Body of pancreas (tissue), 4 donors: Measurements from ENCODE around the gene MYMX. TPM values are rescaled to one million over a fixed set of nuclear protein-coding genes. Genes with fewer than 3 reads are reported as not detected.

Experiments
- ATAC-seq: fragments of 150-250 bp; one replicate; pipeline ENCODE4 v1.9.1; 2016
- DNase-seq, 4 donors: peaks; one replicate each; pipeline ENCODE4 v3.0.0-alpha.2; 2019
- H3K27ac ChIP-seq, 4 donors: fragments of 200-600 bp; sonication (generic); 1 replicate in 3 of 4; 2 replicates in 1 of 4; pipeline versions ENCODE4 v1.5.1 to v1.6.1; 2016 to 2019; ENCODE audit warnings: mild to moderate bottlenecking in 1 of 4, mixed read lengths in 1 of 4, moderate library complexity in 1 of 4
- H3K27me3 ChIP-seq, 2 donors: fragments of 200-600 bp; sonication (generic); one replicate each; pipeline ENCODE4 v1.6.0; 2016; ENCODE audit warnings: mild to moderate bottlenecking in 1 of 2
- H3K36me3 ChIP-seq, 2 donors: fragments of 200-600 bp; sonication (generic); replicated peaks in 1 of 2; 2 replicates each; pipeline ENCODE4 v1.5.1; 2016; ENCODE audit warnings: low read depth in 2 of 2; ENCODE audit not compliant: insufficient read depth in 1 of 2
- H3K4me1 ChIP-seq: fragments of 200-600 bp; sonication (generic); one replicate; pipeline ENCODE4 v1.6.0; 2016
- H3K4me3 ChIP-seq, 2 donors: fragments of 200-600 bp; sonication (generic); 1 replicate in 1 of 2; 2 replicates in 1 of 2; pipeline ENCODE4 v1.5.1; 2016 to 2019
- H3K9me3 ChIP-seq, 3 donors: fragments of 200-600 bp; sonication (generic); 1 replicate in 2 of 3; 2 replicates in 1 of 3; pipeline ENCODE4 v1.5.1; 2016
- POLR2A ChIP-seq, 3 donors: fragments of 450-650 bp; IDR thresholded peaks; one replicate each; pipeline ENCODE4 v1.6.1; 2016; ENCODE audit warnings: antibody characterized with exemption in 3 of 3, mild to moderate bottlenecking in 2 of 3
- WGBS, 2 donors: methylation state at CpG; one replicate each; pipeline ENCODE4 v1.1.5; 2017; 5-methylcytosine and 5-hydroxymethylcytosine counted together
- intact Hi-C: fragments of 100-400 bp; cut with DNase I; formaldehyde crosslinking; loops from one replicate; pipeline ENCODE4 v1.15.1; 2023
- total RNA-seq, 2 donors: library from RNA; depleted of rRNA; stranded (reverse); fragments of >200 nt; gene quantifications; one replicate each; pipeline ENCODE4 v1.1.0, GENCODE V29; 2016
- TF ChIP-seq, protein P1 (sequence below), 7 experiments: fragments of 450-650 bp in 4 of 7; fragments of 200-600 bp in 3 of 7; sonication (generic) in 3 of 7; IDR thresholded peaks; one replicate each; pipeline ENCODE4 v1.5.1; 2016 to 2019; ENCODE audit warnings: antibody characterized with exemption in 7 of 7

The MYMX gene
- total RNA-seq, 2 donors from 2014 or later, result 4.2 TPM; not detected in 1

DNA sequence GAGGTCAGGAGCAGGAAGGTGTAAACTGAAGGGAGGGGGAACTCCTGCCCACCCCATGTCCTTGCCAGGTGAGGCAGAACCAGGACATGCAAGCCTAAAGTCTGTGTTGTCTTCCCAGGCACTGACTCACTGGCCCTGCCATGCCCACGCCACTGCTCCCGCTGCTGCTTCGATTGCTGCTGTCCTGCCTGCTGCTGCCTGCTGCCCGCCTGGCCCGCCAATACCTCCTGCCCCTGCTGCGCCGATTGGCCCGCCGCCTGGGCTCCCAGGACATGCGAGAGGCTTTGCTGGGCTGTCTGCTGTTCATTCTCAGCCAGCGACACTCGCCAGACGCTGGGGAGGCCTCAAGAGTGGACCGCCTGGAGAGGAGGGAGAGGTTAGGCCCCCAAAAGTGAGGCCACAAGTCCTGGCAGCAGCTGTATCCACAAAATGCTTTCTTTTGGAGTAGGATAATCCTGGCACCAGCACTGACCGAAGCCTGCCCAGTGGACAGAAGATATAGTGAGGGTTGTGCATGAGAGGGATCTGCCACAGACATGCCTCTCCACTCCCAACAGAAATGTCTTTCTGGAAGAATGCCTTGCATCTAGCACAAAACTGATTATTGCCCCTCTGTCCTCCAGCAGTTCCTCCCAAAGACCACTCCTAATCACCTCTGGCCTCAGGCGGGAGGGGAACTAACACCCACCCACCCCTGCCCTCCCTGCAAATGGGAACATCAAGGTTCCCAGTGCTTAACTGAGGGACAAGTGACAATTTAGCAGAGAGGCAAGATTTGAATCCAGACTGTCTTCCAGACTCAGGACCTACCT is 812 bp downstream of the MYMX start:
- 35 to 44% methylated on average over 9 to 15 of the region's 16 CpGs for WGBS, 2 donors
- Histone ChIP-seq H3K9me3 (no peaks in the 10 kb centered on the region), H3K36me3 (no peaks in the 10 kb centered on the region), H3K4me3 (no peak overlapping the region), H3K27ac (peak overlapping the region; percentile 92 to 98 (median 94)), H3K4me1 (peaks cover 62% of the 10 kb centered on the region), H3K27me3 (no peaks in the 10 kb centered on the region)
- peak; percentile 72 to 93 (median 80) for DNase-seq
- TF ChIP-seq, protein P1, sequence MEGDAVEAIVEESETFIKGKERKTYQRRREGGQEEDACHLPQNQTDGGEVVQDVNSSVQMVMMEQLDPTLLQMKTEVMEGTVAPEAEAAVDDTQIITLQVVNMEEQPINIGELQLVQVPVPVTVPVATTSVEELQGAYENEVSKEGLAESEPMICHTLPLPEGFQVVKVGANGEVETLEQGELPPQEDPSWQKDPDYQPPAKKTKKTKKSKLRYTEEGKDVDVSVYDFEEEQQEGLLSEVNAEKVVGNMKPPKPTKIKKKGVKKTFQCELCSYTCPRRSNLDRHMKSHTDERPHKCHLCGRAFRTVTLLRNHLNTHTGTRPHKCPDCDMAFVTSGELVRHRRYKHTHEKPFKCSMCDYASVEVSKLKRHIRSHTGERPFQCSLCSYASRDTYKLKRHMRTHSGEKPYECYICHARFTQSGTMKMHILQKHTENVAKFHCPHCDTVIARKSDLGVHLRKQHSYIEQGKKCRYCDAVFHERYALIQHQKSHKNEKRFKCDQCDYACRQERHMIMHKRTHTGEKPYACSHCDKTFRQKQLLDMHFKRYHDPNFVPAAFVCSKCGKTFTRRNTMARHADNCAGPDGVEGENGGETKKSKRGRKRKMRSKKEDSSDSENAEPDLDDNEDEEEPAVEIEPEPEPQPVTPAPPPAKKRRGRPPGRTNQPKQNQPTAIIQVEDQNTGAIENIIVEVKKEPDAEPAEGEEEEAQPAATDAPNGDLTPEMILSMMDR (IDR thresholded peaks at IDR 0.05), result no peak
- peak; percentile 62 to 73 (median 64) for TF ChIP-seq POLR2A (IDR thresholded peaks at IDR 0.05)
- peak; percentile 16 for ATAC-seq
- intact Hi-C loops, result no loop called here

DNA sequence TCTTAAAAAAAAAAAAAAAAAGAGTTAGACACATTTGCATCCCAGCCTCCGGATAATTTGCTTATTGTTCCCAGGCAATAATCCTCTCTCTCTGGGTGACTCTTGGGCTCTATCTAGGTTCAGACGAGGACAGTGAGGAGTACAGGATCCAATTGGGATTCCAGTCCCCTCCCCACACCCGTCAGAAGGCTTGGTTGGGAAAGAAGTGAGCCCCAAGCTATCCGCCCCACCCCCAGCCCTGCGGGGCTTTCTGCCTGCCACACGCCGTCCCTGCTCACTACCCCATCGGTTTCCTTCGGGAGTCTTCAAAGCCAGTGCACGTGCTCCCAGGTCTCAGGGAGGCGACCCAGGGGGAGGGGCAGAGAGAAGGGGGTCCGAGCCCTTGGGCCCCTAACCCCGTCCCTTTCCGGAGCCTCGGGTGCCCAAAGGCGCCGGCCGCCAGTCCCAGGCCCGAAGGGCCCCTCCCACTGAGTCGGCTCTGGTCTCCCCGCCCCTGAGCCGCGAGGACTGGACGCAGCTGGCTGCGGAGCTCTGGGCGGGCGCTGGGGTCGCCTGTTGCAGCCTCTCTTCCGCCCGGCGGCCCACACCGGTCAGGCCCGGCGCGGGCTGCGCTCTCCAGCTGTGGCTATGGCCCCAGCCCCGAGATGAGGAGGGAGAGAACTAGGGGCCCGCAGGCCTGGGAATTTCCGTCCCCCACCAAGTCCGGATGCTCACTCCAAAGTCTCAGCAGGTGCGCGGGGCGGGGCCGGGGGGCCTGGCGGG is 2.5 kb downstream of the MYMX start:
- Histone ChIP-seq H3K4me1 (peaks cover 74% of the 10 kb centered on the region), H3K27me3 (no peaks in the 10 kb centered on the region), H3K27ac (peak overlapping the region; percentile 92 to 98 (median 94)), H3K4me3 (peak overlapping the region; percentile 2 to 25), H3K36me3 (no peaks in the 10 kb centered on the region), H3K9me3 (no peaks in the 10 kb centered on the region)
- DNase-seq (peak; percentile 83 to 91 (median 90)), ATAC-seq (peak; percentile 51)
- TF ChIP-seq POLR2A (IDR thresholded peaks at IDR 0.05), result peak; percentile 86 to 92 (median 87)
- TF ChIP-seq, protein P1 (IDR thresholded peaks at IDR 0.05), result no peak
- intact Hi-C loops, result no loop called here
- WGBS, 2 donors, result 0 to 20% methylated on average over 3 to 45 of the region's 45 CpGs

DNA sequence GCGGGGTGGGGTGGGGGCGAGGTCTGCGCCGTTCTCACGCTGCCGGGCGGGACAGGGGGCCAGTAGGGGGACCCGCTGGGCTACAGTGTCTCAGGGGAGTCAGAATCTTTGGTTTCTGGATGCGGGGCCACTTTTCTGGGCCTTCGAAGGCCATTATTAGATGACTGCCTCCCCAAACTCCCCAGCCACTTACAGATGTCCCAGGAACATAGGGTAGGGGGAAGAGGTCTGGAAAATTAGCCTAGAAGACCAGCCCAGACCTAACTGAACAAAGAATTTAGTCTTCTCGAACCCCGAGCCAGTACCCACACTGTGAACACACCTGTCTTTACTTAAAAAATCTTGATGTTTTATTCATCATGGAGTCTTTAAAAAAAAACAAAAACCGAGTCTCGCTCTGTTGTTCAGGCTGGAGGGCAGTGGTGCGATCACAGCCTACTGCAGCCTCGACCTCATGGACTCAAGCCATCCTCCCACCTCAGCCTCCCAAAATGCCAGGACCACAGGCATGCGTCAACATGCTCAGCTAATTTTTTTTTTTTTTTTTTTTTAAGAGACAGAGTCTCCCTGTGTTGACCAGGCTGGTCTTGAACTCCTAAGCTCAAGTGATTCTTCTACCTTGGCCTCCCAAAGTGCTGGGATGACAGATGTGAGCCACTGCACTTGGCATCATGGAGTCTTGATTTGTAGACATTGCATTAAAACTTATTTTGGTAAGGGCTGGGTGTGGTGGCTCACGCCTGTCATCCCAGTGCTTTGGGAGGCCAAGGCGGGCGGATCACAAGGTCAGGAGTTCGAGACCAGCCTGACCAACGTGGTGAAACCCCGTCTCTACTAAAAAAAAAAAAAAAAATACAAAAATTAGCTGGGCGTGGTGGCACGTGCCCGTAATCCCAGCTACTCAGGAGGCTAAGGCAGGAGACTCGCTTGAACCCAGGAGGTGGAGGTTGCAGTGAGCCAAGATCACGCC is 3.4 kb downstream of the MYMX start:
- 47 to 58% methylated on average over 19 to 26 of the region's 28 CpGs for WGBS, 2 donors
- H3K4me1 ChIP-seq, result peaks cover 83% of the 10 kb centered on the region
- TF ChIP-seq, protein P1 (IDR thresholded peaks at IDR 0.05), result no peak
- TF ChIP-seq POLR2A (IDR thresholded peaks at IDR 0.05), result no peak
- DNase-seq, result no peak
- peak overlapping the region; percentile 2 to 25 for H3K4me3 ChIP-seq
- no peaks in the 10 kb centered on the region for H3K36me3 ChIP-seq
- no peaks in the 10 kb centered on the region for H3K27me3 ChIP-seq
- H3K9me3 ChIP-seq, result no peaks in the 10 kb centered on the region
- ATAC-seq, result no peak
- intact Hi-C loops, result no loop called here
- peak overlapping the region; percentile 92 to 98 (median 94) for H3K27ac ChIP-seq

DNA sequence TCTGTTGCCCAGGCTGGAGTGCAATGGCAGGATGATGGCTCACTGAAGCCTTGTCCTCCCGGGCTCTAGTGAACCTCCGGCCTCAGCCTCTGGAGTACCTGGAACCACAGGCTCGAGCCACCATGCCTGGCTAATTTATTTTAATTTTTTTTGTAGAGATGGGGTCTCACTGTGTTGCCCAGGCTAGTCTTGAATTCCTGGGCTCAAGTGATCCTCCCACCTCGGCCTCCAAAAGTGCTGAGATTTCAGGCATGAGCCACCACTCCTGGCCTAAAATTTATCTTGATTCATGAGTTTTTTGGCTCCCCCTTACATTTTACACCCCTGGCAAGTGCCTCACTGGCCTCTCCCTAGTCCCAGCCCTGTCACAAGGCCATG is 4.2 kb downstream of the MYMX start:
- no peaks in the 10 kb centered on the region for H3K27me3 ChIP-seq
- peak overlapping the region; percentile 92 to 95 (median 94) for H3K27ac ChIP-seq
- ATAC-seq (no peak), DNase-seq (no peak)
- WGBS, 2 donors, result 49 to 61% methylated on average over 4 of the region's 4 CpGs
- H3K4me3 ChIP-seq, result no peak overlapping the region
- TF ChIP-seq, protein P1 (IDR thresholded peaks at IDR 0.05), result no peak
- peak in 1 of 3 donors; percentile 29 for TF ChIP-seq POLR2A (IDR thresholded peaks at IDR 0.05)
- no peaks in the 10 kb centered on the region for H3K9me3 ChIP-seq
- H3K4me1 ChIP-seq, result peaks cover 90% of the 10 kb centered on the region
- intact Hi-C loops, result no loop called here
- H3K36me3 ChIP-seq, result no peaks in the 10 kb centered on the region
